Retina (tissue), 1 donor: ENCODE measurements around the gene DLL3.

Source experiments
- DNase-seq: peaks from one replicate; pipeline ENCODE4 v3.0.0-alpha.2; 2016

The DLL3 gene

DNA sequence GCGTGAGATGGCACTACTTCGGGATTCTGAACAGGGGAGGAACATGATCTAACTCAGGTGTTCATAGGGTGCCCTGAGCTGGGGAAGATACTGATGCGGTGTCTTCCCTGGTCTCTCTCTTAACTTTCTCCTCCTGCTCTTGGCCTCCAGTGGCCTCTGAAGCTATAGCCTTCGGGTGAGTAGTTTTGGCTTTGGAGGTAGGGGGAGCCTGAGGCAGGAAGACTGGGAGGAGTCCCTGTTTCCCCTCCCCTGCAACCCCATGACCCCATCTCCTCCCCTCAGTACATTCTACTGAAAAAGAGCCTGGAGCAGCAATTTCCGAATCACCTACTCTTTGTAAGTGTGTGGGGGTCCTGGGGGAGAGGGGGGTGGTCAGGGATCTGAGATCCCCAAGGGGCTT lies 19.7 kb downstream of the DLL3 start:
- no peak for DNase-seq

GRCh38 chr19:39518975-39519374 lies 20.2 kb downstream of the DLL3 start:
- DNase-seq = no peak

DNA sequence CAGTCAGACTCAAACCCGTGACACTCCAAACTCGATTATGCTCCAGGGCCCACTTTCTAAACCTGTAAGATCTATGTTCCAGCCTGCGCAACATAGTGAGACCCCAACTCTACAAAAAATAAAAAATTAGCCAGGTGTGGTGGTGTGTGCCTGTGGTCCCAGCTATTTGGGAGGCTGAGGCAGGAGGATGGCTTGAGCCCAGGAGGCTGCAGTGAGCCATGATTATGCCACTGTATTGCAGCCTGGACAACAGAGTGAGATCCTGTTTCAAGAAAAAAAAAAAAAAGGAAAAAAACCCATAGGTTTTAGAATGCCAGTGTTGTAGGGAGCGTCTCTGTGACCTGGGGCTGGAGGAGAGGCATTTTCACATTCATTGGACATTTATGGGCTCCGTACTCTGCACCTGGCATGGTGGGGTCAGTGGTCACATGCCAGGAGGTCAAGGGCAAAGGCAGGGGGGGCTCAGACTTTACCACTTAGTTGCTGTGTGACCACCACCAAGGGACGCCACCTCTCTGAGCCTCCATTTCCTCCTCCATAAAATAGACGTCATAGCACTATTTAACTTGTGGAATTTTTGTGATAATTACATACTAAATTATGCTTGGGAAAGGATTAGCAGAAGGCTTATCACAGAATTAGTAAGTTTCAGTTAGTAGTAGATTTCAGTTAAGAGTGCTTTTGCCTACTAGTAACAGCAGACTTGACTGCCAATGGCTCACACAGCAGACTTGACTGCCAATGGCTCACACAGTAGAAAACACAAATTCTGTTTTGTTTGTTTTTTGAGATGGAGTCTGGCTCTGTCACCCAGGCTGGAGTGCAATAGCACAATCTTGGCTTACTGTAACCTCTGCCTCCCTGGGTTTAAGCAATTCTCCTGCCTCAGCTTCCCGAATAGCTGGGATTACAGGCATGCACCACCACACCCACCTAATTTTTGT lies 22.1 kb downstream of the DLL3 start:
- no peak for DNase-seq

GRCh38 chr19:39524495-39524894 lies 25.7 kb downstream of the DLL3 start:
- DNase-seq = no peak

DNA sequence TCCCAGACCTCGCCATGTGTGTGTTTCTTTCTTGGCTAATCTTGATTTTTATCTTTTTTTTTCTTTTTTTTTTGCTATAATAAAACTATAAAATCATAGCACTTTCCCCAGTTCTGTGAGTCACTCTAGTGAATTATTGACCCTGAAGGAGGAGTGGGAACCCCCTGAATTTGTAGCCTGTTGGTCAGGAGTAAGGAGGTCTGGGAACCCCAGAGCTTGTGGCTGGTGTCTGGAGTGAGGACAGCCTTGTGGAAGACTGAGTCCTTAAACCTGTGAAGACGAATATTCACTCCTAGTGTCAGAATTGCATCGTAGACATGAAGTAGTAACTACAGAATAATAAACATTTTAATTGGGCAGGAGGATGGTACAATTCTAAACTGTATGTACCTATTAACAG lies 26.5 kb downstream of the DLL3 start:
- DNase-seq = no peak

DNA sequence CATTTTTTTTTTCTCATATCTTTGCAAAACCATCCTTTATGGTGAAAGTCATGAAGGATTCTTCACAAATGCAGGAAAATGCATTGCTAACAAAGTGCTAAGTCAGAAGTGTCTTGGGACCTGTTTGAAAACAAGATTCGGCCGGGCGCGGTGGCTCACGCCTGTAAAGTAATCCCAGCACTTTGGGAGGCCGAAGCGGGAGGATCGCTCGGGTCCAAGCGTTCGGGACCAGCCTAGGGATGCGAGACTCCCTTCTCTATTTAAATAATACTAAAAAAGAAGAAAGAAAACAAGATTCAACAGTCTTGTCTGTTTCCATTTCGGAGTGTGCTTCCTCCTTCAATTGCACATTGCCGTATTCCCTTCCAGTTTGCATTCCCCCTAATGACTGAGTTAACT lies 33.1 kb downstream of the DLL3 start:
- no peak for DNase-seq

GRCh38 chr19:39532233-39533002 lies 33.7 kb downstream of the DLL3 start, which contains the start of gene EID2B:
EID2B (minus strand) TSS chr19:39532852; CDS start chr19:39532802, 50 bp downstream.
- DNase-seq = peak; percentile 96

GRCh38 chr19:39533003-39533512 lies 34.3 kb downstream of the DLL3 start:
- DNase-seq = no peak

- no peak for DNase-seq
Measured at GRCh38 chr19:39533791-39534190, 35.0 kb downstream of the DLL3 start.

GRCh38 chr19:39539165-39539517 lies 40.4 kb downstream of the DLL3 start:
- DNase-seq = no peak

DNA sequence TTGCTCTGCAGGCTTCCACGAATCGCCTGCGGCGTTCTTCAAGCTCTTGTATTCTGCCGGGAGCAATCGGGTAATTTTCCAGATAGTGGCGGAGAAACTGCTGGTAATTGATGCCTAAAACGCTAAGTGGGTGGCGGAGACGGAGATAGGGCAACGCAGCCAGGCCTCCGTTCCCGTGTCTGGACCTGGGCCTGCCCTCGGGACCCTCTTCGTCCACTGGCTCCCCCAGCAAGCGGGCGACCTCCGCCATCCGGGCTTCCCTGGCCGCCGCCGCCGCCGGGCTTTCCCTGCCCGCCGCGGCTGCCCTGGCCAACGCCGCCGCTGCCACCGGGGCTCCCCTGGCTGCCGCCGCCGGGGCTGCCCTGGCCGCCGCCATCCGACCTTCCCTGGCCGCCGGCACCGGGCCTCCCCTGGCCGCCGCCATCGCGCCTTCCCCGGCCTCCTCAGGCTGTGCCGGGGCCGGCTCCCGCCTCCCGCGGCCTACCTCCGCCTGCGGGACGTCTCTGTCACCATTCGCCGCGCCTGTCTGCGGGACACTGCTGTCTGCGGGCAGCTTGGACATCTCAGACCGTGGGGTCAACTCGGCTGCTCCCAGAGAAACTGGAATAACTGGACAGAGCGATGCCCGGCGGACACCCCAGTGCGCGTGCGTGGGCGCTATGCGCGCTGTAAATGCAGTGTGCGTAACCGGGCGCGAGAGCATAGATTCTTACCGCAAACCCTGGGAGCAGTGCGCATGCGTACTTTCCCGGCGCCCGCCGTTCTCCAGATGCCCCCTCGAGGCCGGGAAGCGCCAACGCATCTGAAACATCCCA lies 41.0 kb downstream of the DLL3 start, which contains the start of gene EID2:
TSS of gene EID2 (minus strand) at position 644 of the 815 bp plus-strand sequence. CDS start at position 562, 82 bp downstream.
- peak; percentile 95 for DNase-seq

- no peak for DNase-seq
Measured at GRCh38 chr19:39540333-39540673, 41.6 kb downstream of the DLL3 start.

GRCh38 chr19:39542206-39542605 lies 43.5 kb downstream of the DLL3 start:
- DNase-seq = peak; percentile 39

- DNase-seq = no peak
Measured at GRCh38 chr19:39543477-39543857, 44.7 kb downstream of the DLL3 start.

- no peak for DNase-seq
Measured at GRCh38 chr19:39544226-39544903, 45.6 kb downstream of the DLL3 start.

GRCh38 chr19:39544911-39545310 lies 46.2 kb downstream of the DLL3 start:
- no peak for DNase-seq

GRCh38 chr19:39546599-39546998 lies 47.9 kb downstream of the DLL3 start:
- DNase-seq = no peak

DNA sequence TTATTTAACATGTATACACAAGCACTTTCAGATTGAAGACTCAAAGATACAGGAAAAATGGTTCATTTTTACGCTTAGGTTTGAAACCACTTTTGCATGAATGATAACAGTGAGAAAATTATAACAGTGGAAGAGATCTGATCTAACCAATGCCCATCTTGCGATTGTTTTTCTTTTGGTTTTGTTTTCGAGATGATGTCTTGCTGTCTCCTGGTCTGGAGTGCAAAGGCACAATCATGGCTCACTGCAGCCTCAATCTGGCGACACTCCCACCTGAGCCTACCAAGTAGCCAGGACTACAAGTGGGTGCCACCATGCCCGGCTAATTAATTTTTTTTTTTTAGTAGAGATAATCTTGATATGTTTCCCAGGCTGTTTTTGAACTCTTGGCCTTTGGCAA lies 51.5 kb downstream of the DLL3 start:
- DNase-seq = no peak

DNA sequence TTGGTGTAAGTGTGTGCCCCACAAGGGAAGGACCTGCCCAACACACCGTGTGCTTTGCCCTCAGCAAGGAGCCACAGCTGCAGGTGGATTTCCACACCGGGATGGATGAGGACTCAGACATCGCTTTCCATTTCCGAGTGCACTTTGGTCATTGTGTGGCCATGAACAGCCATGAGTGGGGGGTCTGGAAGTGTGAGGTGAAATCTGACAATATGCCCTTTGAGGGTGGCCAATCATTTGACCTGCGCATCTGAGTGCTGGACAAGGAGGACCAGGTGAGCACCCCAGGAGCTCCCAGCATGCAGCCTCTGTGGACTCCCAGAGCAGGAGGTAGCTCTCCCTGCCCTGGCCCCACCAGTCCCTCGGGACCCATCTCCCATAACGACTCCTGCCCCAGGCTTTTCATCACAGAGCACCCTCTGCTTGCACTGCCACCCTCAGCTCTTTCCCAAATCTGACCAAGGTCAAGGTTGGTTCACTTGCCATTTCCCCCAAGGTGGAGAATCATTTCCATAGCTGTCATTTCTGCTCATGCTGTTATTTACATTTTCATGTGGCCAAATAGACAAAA lies 54.4 kb downstream of the DLL3 start:
- no peak for DNase-seq

DNA sequence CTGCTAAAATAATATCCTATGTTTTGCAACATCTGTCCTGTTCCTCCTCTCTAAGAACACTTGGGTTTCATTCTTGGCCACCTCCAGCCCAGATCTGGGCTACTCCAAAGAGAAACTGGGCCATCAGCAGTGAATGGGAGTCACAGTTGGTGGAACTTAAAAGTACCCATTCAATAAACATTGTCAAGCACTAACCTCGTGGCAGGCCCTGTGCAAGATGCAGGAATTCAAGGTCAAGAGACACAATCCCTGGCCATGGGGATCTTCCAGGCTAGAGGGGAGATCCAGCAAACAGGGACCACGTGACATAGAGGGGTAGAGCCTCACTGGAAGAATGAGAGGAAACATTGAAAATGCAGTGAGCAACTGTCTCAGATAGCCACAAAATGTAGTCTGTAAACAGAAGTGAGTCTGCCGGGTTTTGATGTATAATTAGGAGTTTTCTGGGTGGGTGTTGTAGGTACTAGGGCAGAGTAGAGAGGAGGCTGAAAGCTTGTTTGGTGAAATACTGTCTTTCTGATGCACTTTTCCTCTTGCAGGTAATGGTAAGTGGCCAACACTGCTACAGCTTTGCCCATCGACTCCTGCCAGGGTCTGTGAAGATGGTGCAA lies 56.1 kb downstream of the DLL3 start:
- no peak for DNase-seq

- no peak for DNase-seq
Measured at GRCh38 chr19:39555883-39556282, 57.1 kb downstream of the DLL3 start.
